Lower leg skin (tissue), 3 donors: ENCODE measurements around the gene ANKH.

ENCODE experiments used
- POLR2A ChIP-seq, 2 donors: fragments of 450-650 bp; IDR thresholded peaks; one replicate each; pipeline ENCODE4 v1.6.1; 2016 to 2017; ENCODE audit warnings: antibody characterized with exemption in 2 of 2, mild to moderate bottlenecking in 1 of 2, moderate library complexity in 1 of 2
- TF ChIP-seq, protein P1 (sequence below), 3 donors: fragments of 450-650 bp; IDR thresholded peaks; one replicate each; pipeline ENCODE4 v1.5.1; 2016; ENCODE audit warnings: antibody characterized with exemption in 3 of 3, mild to moderate bottlenecking in 3 of 3, moderate library complexity in 2 of 3

DNA sequence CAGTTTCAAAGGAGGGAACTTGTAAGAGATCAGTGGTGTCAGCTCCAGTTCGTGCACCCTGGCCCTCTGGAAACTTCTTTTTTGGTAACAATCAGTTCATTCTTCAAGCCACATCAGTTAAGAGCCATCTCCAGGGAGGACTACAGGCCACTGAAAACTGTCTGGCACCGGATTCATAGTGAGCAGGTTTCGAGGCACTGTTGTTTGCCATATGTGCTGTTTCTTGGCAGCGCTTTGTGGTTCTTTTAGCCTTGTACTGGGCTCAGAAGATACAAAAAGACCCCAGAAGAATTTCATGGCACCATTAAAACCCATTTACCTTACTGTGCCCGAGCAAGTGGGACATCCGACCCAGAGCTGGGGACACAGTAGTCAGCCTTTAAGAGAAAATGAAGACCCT is 138.6 kb downstream of the ANKH start:
- TF ChIP-seq, protein P1, sequence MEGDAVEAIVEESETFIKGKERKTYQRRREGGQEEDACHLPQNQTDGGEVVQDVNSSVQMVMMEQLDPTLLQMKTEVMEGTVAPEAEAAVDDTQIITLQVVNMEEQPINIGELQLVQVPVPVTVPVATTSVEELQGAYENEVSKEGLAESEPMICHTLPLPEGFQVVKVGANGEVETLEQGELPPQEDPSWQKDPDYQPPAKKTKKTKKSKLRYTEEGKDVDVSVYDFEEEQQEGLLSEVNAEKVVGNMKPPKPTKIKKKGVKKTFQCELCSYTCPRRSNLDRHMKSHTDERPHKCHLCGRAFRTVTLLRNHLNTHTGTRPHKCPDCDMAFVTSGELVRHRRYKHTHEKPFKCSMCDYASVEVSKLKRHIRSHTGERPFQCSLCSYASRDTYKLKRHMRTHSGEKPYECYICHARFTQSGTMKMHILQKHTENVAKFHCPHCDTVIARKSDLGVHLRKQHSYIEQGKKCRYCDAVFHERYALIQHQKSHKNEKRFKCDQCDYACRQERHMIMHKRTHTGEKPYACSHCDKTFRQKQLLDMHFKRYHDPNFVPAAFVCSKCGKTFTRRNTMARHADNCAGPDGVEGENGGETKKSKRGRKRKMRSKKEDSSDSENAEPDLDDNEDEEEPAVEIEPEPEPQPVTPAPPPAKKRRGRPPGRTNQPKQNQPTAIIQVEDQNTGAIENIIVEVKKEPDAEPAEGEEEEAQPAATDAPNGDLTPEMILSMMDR (IDR thresholded peaks at IDR 0.05) = no peak
- no peak for TF ChIP-seq POLR2A (IDR thresholded peaks at IDR 0.05)
